SU-DHL-6 (cell line): ENCODE measurements around the gene BRICD5.
"Not testable (repeated sequence)": the region's sequence is repeated elsewhere in the genome, so short reads cannot be mapped to it uniquely, and the experiment has no call there.

Source experiments
- H2AFZ ChIP-seq: fragments of 200-600 bp; sonication (generic); 2 replicates; pipeline ENCODE4 v1.6.1; 2014; ENCODE audit warnings: low read depth, mild to moderate bottlenecking, moderate library complexity, mixed read lengths, antibody characterized with exemption, low read length; ENCODE audit not compliant: severe bottlenecking
- H3F3A ChIP-seq: fragments of 200-600 bp; shearing (Covaris generic); 2 replicates; pipeline ENCODE4 v1.6.0; 2016; ENCODE audit warnings: antibody characterized with exemption, mild to moderate bottlenecking; ENCODE audit not compliant: insufficient read depth
- H3K27ac ChIP-seq: fragments of 200-600 bp; sonication (generic); 2 replicates; pipeline ENCODE4 v1.5.1; 2016; ENCODE audit warnings: low read depth, mild to moderate bottlenecking, low read length, moderate library complexity, mixed read lengths
- H3K27me3 ChIP-seq: fragments of 200-600 bp; sonication (generic), shearing (Covaris generic); 2 replicates; pipeline ENCODE4 v1.6.0; 2014; ENCODE audit warnings: mild to moderate bottlenecking, low read length
- H3K36me3 ChIP-seq: fragments of 200-600 bp; sonication (generic); 2 replicates; pipeline ENCODE4 v1.6.1; 2014; ENCODE audit warnings: mild to moderate bottlenecking, low read length, mixed read lengths
- H3K4me2 ChIP-seq: fragments of 300-600, 200-600 bp; shearing (Covaris generic), sonication (generic); 2 replicates; pipeline ENCODE4 v1.6.0; 2014; ENCODE audit warnings: low read length, low read depth, mild to moderate bottlenecking; ENCODE audit not compliant: poor library complexity, severe bottlenecking
- H3K4me3 ChIP-seq: fragments of 200-600 bp; sonication (generic); 2 replicates; pipeline ENCODE4 v1.5.1; 2014; ENCODE audit warnings: antibody characterized with exemption, low read length, mild to moderate bottlenecking, mixed read lengths; ENCODE audit not compliant: insufficient read depth, poor library complexity, severe bottlenecking
- H3K79me2 ChIP-seq: fragments of 200-600 bp; sonication (generic); 2 replicates; pipeline ENCODE4 v1.6.1; 2014; ENCODE audit warnings: mild to moderate bottlenecking, low read length, moderate library complexity; ENCODE audit not compliant: insufficient read depth
- H3K9ac ChIP-seq: fragments of 200-600 bp; sonication (generic); 2 replicates; pipeline ENCODE4 v1.7.0; 2014; ENCODE audit warnings: mild to moderate bottlenecking, low read length
- H3K9me2 ChIP-seq: fragments of 200-600 bp; sonication (generic); replicated peaks from 2 replicates; pipeline ENCODE4 v1.6.1; 2014; ENCODE audit warnings: low read length; ENCODE audit not compliant: insufficient read depth
- H3K9me3 ChIP-seq: fragments of 200-600 bp; sonication (generic); 2 replicates; pipeline ENCODE4 v1.6.1; 2014; ENCODE audit warnings: low read length, mixed read lengths; ENCODE audit not compliant: insufficient read depth
- H4K20me1 ChIP-seq: fragments of 200-600 bp; sonication (generic); 2 replicates; pipeline ENCODE4 v1.6.1; 2014; ENCODE audit warnings: low read depth, mild to moderate bottlenecking, antibody characterized with exemption, low read length, moderate library complexity, mixed read lengths
- CTCF ChIP-seq: fragments of 200-600 bp; sonication (generic); IDR thresholded peaks from one replicate; pipeline ENCODE4 v1.5.1; 2017; ENCODE audit warnings: antibody characterized with exemption, mild to moderate bottlenecking, low read length, moderate library complexity; ENCODE audit not compliant: insufficient read depth, poor library complexity, severe bottlenecking
- EZH2phosphoT487 ChIP-seq: fragments of 200-600 bp; sonication (generic), shearing (Covaris generic); conservative IDR thresholded peaks from 2 replicates; pipeline ENCODE4 v1.6.1; 2018; ENCODE audit warnings: mild to moderate bottlenecking, antibody characterized with exemption, low read length, moderate library complexity, mixed read lengths

BRICD5 gene

GRCh38 chr16:2204416-2205103 is 6.1 kb downstream of the BRICD5 start:
- H3K27me3 ChIP-seq, result no peaks in the 10 kb centered on the region
- peak overlapping the region; percentile 86 for H3K4me3 ChIP-seq
- no peaks in the 10 kb centered on the region for H3K36me3 ChIP-seq
- TF ChIP-seq CTCF, result no peak
- no peak for TF ChIP-seq EZH2phosphoT487
- peaks cover 8% of the 10 kb centered on the region; the same call in 1 of the 2 replicates for H3K79me2 ChIP-seq
- peak overlapping the region; percentile 90 for H2AFZ ChIP-seq
- H3K9ac ChIP-seq, result peak overlapping the region; percentile 90
- peak overlapping the region; percentile 79 for H3K4me2 ChIP-seq
- no peaks in the 10 kb centered on the region for H3F3A ChIP-seq
- H3K9me3 ChIP-seq, result no peaks in the 10 kb centered on the region
- no peaks in the 10 kb centered on the region for H3K9me2 ChIP-seq
- H4K20me1 ChIP-seq, result no peaks in the 10 kb centered on the region
- peak overlapping the region; percentile 74 for H3K27ac ChIP-seq

- H2AFZ ChIP-seq, H3K36me3 ChIP-seq, H3K9ac ChIP-seq, H3K79me2 ChIP-seq, H3K4me3 ChIP-seq, H3F3A ChIP-seq, H3K27ac ChIP-seq, H3K4me2 ChIP-seq, H3K27me3 ChIP-seq, H4K20me1 ChIP-seq, H3K9me2 ChIP-seq, H3K9me3 ChIP-seq: not testable (repeated sequence)
Measured at GRCh38 chr16:2203119-2203688, 7.5 kb downstream of the BRICD5 start.

- TF ChIP-seq EZH2phosphoT487 (no peak), CTCF (no peak)
- Histone ChIP-seq H3K27ac (no peak overlapping the region), H3K9ac (no peak overlapping the region), H3F3A (0 out of 2 replicates have a peak, but pooled peaks cover 8% of the 10 kb centered on the region), H3K4me2 (no peak overlapping the region), H3K4me3 (no peak overlapping the region), H3K36me3 (no peaks in the 10 kb centered on the region), H3K9me3 (no peaks in the 10 kb centered on the region), H3K27me3 (no peaks in the 10 kb centered on the region), H4K20me1 (no peaks in the 10 kb centered on the region), H2AFZ (no peak overlapping the region), H3K9me2 (no peaks in the 10 kb centered on the region), H3K79me2 (no peaks in the 10 kb centered on the region)
Measured at GRCh38 chr16:2200313-2200712, 10.3 kb downstream of the BRICD5 start.

GRCh38 chr16:2199621-2200139 is 11.0 kb downstream of the BRICD5 start:
- Histone ChIP-seq H3K4me3 (no peak overlapping the region), H3K9me2 (no peaks in the 10 kb centered on the region), H3K27ac (no peak overlapping the region), H4K20me1 (no peaks in the 10 kb centered on the region), H3K9me3 (no peaks in the 10 kb centered on the region), H3K79me2 (no peaks in the 10 kb centered on the region), H3K9ac (no peak overlapping the region), H3K4me2 (no peak overlapping the region), H3K36me3 (no peaks in the 10 kb centered on the region), H3K27me3 (no peaks in the 10 kb centered on the region), H2AFZ (no peak overlapping the region), H3F3A (0 out of 2 replicates have a peak, but pooled peaks cover 8% of the 10 kb centered on the region)
- TF ChIP-seq EZH2phosphoT487, result no peak
- TF ChIP-seq CTCF, result no peak
